Kidney (tissue), 14 donors: ENCODE measurements around the gene DUOX1. TPM values are rescaled to one million over a fixed set of nuclear protein-coding genes. Genes with fewer than 3 reads are reported as not detected.
A peak's percentile ranks its signal among the peaks of the same experiment; 100 is the strongest.

ENCODE experiments used
- DNase-seq, 5 donors: peaks; one replicate each; pipeline ENCODE4 v3.0.0-alpha.2; 2013 to 2020
- FAIRE-seq: peaks from 2 replicates; lab custom pipeline; 2012; peaks lifted over from hg19 to GRCh38; lab: Jason Lieb, UNC
- H3K27ac ChIP-seq, 2 donors: one replicate each; pipeline ENCODE4 v1.7.0; 2013; ENCODE audit warnings: low read depth in 2 of 2, low read length in 2 of 2, inconsistent platforms in 1 of 2
- H3K27me3 ChIP-seq: one replicate; pipeline ENCODE4 v1.7.1; 2013; ENCODE audit warnings: low read length, inconsistent platforms; ENCODE audit not compliant: control insufficient read depth, insufficient read depth
- H3K36me3 ChIP-seq, 3 donors: one replicate each; pipeline versions ENCODE4 v1.7.0 to v1.7.1; 2013; ENCODE audit warnings: low read length in 3 of 3, control low read depth in 1 of 3, inconsistent platforms in 1 of 3; ENCODE audit not compliant: insufficient read depth in 3 of 3, control insufficient read depth in 2 of 3
- H3K4me1 ChIP-seq, 3 donors: one replicate each; pipeline versions ENCODE4 v1.7.0 to v1.7.1; 2013; ENCODE audit warnings: low read length in 3 of 3, inconsistent platforms in 1 of 3, low read depth in 1 of 3; ENCODE audit not compliant: control insufficient read depth in 2 of 3, insufficient read depth in 2 of 3
- H3K4me3 ChIP-seq, 3 donors: one replicate each; pipeline versions ENCODE4 v1.7.0 to v1.8.1; 2013; ENCODE audit warnings: low read length in 3 of 3, control low read depth in 1 of 3, inconsistent platforms in 1 of 3
- H3K9ac ChIP-seq, 3 donors: one replicate each; pipeline versions ENCODE4 v1.7.0 to v1.7.1; 2013; ENCODE audit warnings: low read length in 3 of 3, control low read depth in 1 of 3, inconsistent platforms in 1 of 3
- H3K9me3 ChIP-seq, 3 donors: one replicate each; pipeline versions ENCODE4 v1.7.0 to v1.7.1; 2013; ENCODE audit warnings: low read length in 3 of 3, control low read depth in 1 of 3, inconsistent platforms in 1 of 3; ENCODE audit not compliant: control insufficient read depth in 2 of 3, insufficient read depth in 1 of 3
- CTCF ChIP-seq: IDR thresholded peaks from 3 replicates; pipeline ENCODE4 v1.5.1; 2012; ENCODE audit warnings: mild to moderate bottlenecking, moderate library complexity, borderline replicate concordance; ENCODE audit not compliant: insufficient read depth; ENCODE audit errors: extremely low read depth
- intact Hi-C: fragments of 100-400 bp; cut with DNase I; formaldehyde crosslinking; loops from one replicate; pipeline ENCODE4 v1.11.1; 2022
- polyA plus RNA-seq: library from polyadenylated mRNA; stranded (reverse); fragments of 350-450 nt; fragmentation: Illumina TruSeq; extraction: RNeasy Lipid Tissue Mini Kit (QIAGEN cat#74804); gene quantifications from one replicate; pipeline ENCODE4 v1.2.3, GENCODE V29; 2014; ENCODE audit warnings: low read depth, low replicate concordance; ENCODE audit not compliant: insufficient read depth
- total RNA-seq: library from RNA; stranded (reverse); fragmentation: NEBNext Ultra II Directional; extraction: Animal tissue kit (Norgen Biotek cat#: 25700); gene quantifications from one replicate; pipeline ENCODE4 v1.2.1, GENCODE V29; 2021
- donor health status: control.
- donor health status: control.
- donor health status: control.
- donor health status: control.
- donor health status: control.
- donor health status: DM: yes; HTN: yes; CAD: no.
- donor health status: Normal renal cell carcinoma (clear cell type).

DUOX1 gene
- total and polyA plus RNA-seq, 2 donors from 2014 or later = 0.26 to 1.6 TPM

GRCh38 chr15:45200001-45200798 is 70.4 kb downstream of the DUOX1 start:
- H3K36me3 ChIP-seq = no peaks in the 10 kb centered on the region
- TF ChIP-seq CTCF = no peak
- no peaks in the 10 kb centered on the region for H3K9me3 ChIP-seq
- no peaks in the 10 kb centered on the region for H3K27me3 ChIP-seq
- peak overlapping the region; percentile 63 to 99 (median 97) for H3K4me3 ChIP-seq
- peak; percentile 89 for FAIRE-seq
- peak overlapping the region; percentile 52 to 99 (median 59) for H3K9ac ChIP-seq
- intact Hi-C loops = no loop called here
- peak overlapping the region; percentile 98 to 99 for H3K27ac ChIP-seq
- DNase-seq = peak; percentile 96 to 98 (median 98)
- peaks cover 0 to 6% (median 6%) of the 10 kb centered on the region in 3 donors for H3K4me1 ChIP-seq

GRCh38 chr15:45200799-45201556 is 71.2 kb downstream of the DUOX1 start:
- no peak for TF ChIP-seq CTCF
- Histone ChIP-seq H3K9ac (peak overlapping the region; percentile 52 to 99 (median 59)), H3K4me3 (peak overlapping the region; percentile 63 to 99 (median 97)), H3K27ac (peak overlapping the region; percentile 98 to 99), H3K27me3 (no peaks in the 10 kb centered on the region), H3K36me3 (no peaks in the 10 kb centered on the region), H3K9me3 (no peaks in the 10 kb centered on the region), H3K4me1 (peaks cover 0 to 6% (median 6%) of the 10 kb centered on the region in 3 donors)
- intact Hi-C loops = no loop called here
- peak; percentile 90 to 94 (median 92) for DNase-seq
- FAIRE-seq = no peak

- Histone ChIP-seq H3K36me3 (no peaks in the 10 kb centered on the region), H3K27ac (no peak overlapping the region), H3K9ac (no peak overlapping the region), H3K9me3 (no peaks in the 10 kb centered on the region), H3K27me3 (no peaks in the 10 kb centered on the region), H3K4me3 (peak overlapping the region in 2 of 3 donors; percentile 97 to 99), H3K4me1 (peaks cover 0 to 6% (median 6%) of the 10 kb centered on the region in 3 donors)
- TF ChIP-seq CTCF = no peak
- intact Hi-C loops = no loop called here
- DNase-seq (no peak), FAIRE-seq (no peak)
These were observed 71.7 kb downstream of the DUOX1 start for GRCh38 chr15:45201557-45201859.
